GM21717 (cell line): Measurements from ENCODE around the gene AKR1B1.

Experiments used
- ATAC-seq: cut with Tn5 transposase; IDR thresholded peaks from one replicate; pipeline ENCODE4 v1.9.1; 2021; ENCODE audit warnings: mild to moderate bottlenecking, moderate library complexity; ENCODE audit not compliant: unreplicated experiment

The AKR1B1 gene

DNA sequence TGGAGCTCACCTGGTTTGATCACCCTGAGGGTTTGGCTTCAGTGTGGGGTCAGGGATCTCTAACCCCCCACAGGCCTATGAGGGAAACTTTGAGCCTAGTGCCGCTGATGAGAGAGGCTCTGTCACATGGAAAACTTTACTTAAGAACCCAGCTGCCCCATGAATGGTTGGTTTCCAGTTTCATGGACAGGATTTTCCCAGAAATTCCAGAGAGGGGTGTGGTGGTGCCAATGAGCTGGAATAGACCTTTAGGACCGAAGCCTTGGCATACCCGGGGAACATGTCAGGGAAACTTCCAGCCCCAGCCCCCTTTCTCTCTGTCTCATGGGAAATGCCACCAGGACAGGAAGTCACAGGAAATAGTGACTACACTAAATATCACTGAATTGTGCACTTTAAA, 36.9 kb downstream of the AKR1B1 start:
- no peak for ATAC-seq

DNA sequence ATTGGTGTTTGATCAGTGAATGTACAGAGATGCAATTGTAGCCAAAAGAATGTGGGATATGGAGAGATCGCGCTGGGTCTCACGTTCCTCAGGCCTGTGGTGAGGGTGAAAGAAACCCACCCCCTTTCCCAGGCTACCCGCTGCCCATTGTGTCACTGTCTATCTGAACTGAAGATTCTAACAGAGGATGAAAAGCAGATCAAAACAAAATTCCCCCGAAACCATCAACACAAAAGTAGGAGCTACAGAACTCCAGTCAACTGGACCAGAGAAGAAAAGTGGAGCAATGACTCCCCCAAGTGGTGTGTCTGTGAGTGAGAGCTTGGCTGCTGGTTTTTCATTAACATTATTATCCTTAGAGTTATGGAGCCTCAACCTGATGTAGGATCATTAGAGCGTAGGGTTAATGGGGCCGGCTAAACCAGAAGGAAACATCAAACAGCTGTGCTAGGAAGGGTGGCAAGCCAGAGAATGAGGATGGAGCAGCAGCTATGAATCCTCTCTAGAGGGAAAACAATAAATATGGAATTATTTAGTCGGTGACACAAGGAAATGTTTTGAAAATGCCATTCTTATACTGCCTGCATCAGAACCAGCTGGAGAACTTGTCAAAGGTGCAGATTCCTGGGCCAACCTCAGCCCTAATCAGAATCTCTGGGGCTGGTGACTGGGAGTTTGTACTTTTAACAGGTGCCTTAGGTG, 38.3 kb downstream of the AKR1B1 start:
- no peak for ATAC-seq

DNA sequence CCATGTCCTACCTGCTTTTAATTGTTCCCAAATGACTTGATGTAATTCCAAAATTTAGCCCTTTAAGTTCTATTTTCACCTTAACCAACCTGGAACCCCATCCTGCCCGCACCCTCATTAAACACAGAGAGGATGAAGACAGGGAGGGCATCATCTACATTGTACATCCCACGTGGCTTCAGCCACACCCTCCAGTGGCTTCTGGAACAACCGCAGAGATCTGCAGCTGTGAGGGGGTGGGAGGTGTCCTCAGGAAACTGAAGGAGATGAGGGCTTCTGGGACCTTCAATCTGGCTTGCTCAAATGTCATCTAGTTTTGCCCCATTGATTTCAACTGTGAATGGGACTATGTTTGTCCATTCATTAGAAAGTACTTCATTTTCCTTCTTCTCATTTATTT, 39.0 kb downstream of the AKR1B1 start:
- no peak for ATAC-seq

DNA sequence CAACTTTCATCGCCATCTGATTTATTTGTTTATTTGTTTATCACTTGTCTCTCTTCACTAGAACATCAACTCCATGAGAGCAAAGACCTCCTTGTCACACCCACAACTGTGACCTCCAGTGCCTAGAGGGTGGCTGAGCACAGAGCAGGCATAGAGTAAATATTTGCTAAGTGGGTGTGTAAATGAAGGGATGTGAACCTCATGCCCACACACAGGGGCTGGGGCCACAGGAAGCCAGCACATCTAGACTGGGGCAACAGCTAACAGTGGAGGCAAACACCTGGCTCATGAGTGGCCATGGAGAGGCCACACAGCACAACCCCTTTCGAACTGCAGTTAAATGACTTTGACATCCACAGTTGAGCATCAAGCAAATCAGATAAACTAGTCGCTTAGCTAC, 39.8 kb downstream of the AKR1B1 start:
- no peak for ATAC-seq

DNA sequence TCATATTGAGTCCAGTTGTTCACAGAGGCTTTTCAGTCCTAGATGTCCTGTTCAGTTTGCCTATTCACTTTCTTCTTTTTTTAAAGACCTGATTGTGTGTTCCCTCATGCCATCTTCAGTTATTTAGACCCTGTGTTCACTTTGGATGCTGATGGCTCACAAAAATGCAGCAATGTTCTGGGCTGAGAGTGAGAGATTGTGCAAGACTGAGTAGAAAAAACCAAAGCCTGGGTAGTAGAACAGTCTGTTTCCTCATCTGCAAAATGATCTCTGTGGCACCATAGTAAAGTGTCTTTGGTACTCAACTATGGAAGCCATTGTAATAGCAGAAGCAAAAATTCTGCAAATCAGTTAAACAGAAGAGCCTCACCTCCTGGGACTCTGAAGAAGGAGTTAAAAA, 43.2 kb downstream of the AKR1B1 start:
- ATAC-seq = no peak

DNA sequence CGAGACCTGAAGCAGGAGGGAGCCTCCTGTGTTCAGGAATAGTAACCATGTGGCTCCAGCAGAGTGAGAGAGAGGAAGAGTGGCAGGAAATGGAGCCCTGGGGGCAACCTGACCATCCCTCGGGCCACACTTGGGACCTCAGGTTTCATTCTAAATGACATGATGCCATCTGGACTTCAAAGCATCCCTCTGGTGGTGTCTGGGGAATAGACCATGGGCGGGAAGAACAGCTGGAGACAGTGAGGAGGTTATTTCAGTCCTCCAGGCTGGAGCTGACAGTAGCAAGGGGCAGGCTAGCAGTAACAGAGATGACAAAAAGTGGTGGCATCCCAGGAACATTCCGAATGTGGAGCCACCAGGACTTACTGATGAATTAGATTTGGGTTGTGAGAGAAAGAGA, 44.8 kb downstream of the AKR1B1 start:
- no peak for ATAC-seq

DNA sequence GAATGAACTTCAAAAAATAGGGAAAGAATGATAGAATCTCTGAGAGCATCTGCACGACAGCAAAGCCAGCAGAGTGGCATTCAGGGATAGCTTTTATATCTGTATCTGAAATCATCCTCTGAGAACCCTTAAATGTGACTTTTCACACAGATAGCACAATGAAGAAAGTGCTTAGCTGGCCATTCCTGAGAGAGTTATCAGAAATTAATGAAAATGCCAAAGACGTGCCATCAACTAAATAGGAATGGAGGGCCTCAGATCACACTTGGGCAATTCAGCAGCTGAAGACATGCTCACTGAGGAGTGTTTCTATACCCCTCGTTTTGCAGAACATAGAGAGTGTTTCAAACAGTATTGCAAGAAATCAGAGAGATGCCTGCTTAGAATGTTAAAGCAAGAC, 51.6 kb downstream of the AKR1B1 start:
- no peak for ATAC-seq

DNA sequence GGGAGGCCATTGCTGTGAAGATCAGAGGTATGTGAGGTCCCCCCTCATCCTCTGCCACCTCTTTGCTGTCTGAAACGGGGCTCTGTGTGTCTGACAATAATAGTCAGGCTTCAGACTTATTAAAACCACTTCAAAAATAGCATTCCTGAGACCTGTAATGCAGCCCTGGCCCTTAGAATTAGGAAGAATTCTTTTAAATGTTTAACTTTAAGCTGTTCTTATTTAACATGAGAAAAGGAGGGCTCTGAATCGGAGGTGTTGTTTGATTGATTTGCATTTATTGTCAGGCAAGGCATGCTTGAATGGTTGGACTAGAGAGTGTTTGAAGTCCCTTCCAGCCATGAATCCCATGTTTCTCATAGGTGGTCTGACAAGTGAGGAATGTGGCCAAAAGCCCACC, 52.5 kb downstream of the AKR1B1 start:
- no peak for ATAC-seq

DNA sequence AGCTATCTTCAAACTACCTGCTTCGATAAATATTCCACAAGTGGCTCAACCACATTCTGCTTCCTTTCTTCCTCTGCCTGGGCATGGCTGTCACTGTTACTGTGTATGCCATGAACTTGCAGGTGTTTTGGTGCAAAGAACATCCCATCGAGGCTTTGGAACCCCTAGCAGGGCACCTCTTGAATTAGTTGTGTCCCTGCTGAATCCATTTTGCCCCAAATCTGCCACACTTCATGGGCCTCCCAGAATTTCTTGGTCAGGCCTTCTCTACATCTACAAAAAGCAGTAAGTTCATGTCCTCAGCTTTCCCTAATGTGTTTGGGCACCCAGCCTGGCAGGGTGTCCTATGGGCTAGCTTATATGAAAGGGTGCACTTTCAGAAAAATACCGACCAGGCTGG, 53.6 kb downstream of the AKR1B1 start:
- ATAC-seq = no peak

DNA sequence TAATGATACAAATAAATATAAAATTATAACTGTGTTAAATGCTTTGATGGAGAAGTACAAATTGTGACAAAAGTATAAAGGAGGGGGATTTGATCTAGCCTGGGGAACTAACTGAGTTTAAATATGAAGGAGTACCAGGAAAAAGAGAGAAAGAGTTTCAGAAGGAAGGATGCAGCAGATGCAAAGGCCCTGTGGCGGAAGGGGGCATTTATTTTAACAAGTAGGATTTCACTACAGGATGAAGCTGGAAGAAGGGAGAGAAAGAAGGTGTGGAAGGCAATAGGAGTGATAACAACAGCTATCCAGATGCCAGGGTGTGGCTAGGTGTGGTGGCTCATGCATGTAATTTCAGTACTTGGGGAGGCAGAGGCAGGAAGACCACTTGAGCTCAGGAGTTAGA, 55.8 kb downstream of the AKR1B1 start:
- ATAC-seq = no peak

DNA sequence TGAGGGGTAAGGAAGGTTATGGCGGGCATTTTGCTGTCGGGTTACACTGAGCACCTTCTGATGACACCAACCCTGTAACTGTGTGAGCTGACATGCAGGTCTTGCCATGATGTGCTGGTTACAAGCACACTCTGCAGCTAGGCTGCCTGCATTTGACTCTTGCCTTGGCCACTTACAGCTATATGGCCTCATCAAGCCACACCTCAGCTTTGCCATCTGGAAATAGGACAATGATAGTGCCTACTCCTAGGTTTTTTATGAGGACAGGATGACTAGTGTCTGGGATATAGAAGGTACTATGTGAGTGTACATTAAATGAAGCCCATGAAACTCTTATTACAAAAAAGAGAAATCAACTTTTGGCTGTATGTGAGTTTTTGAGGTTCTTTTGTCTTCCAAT, 58.0 kb downstream of the AKR1B1 start:
- ATAC-seq = no peak

DNA sequence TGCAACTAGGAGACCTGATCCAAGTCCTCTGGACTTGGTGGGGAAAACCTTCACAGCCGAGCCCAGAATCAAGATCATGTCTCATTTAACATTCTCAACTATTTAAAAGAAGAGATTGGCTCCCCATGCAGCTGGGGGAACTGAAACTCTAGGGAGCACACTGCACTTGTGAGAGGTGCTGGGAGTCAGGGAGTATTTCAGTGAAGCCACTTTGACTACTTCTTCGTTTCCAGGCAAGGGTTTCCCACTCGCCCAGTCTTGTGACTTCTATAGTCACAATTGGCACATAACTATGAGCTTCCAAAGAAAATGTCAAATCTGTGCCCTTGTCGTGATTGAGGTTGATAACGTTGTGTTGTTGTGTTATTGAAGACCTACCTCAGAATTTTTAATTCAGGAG, 62.9 kb downstream of the AKR1B1 start:
- no peak for ATAC-seq

DNA sequence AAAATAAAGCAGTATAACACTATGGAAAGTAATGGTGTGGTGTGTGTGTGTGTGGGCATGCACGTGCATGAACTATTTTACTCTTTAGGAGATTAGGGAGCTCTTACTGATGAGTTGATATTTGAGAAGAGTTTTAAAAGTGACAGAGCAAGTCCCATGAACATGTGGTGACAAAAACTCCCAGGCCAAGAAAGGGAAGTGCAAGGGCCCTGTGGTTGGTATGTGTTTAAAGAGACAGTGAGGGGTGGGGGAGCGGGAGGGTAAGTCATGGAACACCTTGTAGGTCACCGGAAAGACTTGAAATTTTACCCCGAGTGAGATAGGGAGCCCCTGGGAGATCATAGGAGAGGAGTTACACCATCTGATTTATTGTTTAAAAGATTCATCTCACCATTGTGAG, 63.3 kb downstream of the AKR1B1 start:
- no peak for ATAC-seq

DNA sequence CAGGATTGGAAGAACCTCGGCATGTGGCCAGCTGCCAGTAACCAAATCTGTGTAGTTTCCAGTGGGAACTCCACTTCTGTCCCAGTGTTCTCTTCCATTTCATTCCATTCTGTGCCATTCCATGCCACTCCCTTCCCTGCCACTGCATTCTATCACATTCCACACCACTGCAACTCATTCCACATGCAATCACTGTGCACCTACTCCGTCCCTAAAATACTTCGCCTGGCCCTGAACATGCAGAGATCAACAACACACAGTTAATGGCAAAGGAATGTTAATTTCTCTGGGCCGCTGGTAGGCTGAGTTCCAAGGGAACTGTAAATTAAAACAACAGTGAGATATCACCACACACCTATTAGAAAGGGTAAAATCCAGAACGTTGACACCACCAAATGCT, 64.8 kb downstream of the AKR1B1 start:
- ATAC-seq = no peak
